ENCODE data around the gene NDUFA8.
"Not testable (repeated sequence)": the region's sequence is repeated elsewhere in the genome, so short reads cannot be mapped to it uniquely, and the experiment has no call there.

The NDUFA8 gene

GRCh38 chr9:122122468-122122867 is 37.1 kb downstream of the NDUFA8 start:
- DNase-seq (ENCODE audit: low read depth in 1 of 2, low spot score in 1 of 2): no peak

DNA sequence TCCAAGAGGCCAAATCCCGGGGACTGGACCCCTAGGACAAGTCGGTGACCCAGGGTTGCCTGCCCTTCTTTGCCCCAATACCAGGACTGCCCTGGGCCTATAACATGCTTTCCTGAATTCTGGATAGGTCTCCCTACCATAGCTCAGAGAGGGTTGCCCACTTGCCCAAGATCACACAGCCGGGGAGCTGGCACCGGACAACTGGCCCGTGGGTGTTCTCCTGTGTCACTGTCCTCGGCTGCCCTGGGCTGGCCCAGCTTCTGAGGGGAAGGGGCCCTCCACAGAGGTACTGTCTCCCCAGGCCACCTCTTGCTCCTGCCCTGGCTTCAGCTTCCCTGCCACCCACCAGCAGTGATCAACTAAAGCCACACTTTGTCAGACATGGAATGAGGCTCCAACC is 37.6 kb downstream of the NDUFA8 start:
- DNase-seq (ENCODE audit: low read depth in 1 of 2, low spot score in 1 of 2): no peak

DNA sequence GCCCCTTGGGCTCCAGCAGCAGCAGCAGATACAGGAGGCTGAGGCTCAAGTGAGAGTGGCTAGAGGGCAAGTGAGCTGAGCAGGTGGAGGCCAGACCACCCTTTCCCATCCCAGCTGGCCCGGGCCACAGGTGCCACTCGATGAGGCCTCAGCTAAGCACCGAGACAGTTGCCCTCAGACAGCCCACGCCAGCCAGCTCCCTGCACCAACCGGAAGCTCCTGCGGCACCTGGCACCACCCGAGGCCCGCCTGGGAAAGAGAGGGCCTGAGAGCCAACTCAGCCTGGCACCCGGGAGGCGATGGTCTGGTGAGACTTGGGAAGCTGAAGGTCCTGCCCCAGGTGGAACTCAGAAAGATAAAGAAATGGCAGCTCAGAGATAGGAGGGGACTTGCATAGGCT is 38.2 kb downstream of the NDUFA8 start:
- no peak for DNase-seq (ENCODE audit: low read depth in 1 of 2, low spot score in 1 of 2)

- no peak for DNase-seq (ENCODE audit: low read depth in 1 of 2, low spot score in 1 of 2)
Measured at GRCh38 chr9:122120316-122121071, 39.1 kb downstream of the NDUFA8 start.

- DNase-seq (ENCODE audit: low read depth in 1 of 2, low spot score in 1 of 2): no peak
Measured at GRCh38 chr9:122119721-122120120, 39.9 kb downstream of the NDUFA8 start.

DNA sequence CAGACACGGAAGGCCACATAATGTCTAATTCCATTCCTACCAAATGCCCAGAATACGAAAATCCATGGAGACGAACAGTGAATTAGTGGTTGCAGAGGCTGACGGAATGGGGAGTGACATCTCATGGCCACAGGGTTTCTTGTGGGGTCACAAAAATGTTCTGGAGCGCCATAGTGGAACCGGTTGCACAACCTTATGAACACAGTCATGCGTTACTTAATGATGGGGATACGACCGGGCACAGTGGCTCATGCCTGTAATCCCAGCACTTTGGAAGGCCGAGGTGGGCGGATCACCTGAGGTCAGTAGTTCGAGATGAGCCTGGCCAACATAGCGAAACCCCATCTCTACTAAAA is 40.4 kb downstream of the NDUFA8 start:
- no peak for DNase-seq (ENCODE audit: low read depth in 1 of 2, low spot score in 1 of 2)

DNA sequence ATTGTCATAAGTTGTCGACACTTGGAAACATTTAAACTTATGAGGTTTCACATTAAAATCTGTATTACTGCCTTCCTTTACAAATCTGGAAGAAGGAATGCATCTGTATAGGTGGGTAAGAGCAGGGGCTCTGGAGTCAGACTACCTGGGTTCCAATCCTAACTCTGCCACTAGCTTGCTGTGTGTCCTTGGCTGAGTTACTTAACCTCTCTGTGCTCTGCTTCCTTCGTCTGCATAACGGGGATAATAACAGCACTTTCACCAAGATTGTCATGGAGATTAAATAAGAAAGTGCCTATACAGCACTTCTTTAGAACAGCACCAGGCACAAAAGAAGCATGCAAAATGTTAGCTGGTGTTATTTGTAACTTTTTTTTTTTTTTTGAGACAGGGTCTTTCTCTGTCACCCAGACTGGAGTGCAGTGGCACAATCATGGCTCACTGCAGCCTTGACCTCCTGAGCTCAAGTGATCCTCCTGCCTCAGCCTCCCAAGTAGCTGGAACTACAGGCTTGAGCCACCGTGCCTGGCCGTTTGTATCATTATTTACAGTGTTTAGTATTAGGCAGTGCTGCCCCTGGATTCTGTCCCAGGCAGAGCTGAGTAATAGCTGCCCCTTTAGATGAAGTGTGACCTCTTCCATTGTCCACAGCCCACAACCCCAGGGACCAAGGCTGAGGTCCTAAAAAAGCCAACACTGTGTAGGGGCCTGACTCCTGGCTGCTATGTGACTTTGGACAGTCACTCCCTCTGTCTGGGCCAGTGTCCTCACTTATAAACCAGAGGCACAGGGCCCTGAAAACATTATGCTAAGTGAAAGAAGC is 41.0 kb downstream of the NDUFA8 start:
- no peak for DNase-seq (ENCODE audit: low read depth in 1 of 2, low spot score in 1 of 2)

DNA sequence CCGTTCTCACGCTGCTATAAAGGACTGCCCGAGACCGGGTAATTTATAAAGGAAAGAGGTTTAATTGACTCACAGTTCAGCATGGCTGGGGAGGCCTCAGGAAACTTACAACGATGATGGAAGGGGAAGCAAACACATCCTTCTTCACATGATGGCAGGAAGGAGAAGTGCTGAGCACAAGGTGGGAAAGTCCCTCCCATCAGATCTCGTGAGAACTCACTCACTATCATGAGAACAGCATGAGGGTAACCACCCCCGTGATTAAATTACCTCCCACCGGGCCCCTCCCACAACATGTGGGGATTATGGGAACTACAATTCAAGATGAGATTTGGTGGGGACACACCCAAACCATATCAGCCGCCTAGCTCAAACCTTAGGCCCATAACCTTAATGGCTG is 42.3 kb downstream of the NDUFA8 start:
- DNase-seq (ENCODE audit: low read depth in 1 of 2, low spot score in 1 of 2): not testable (repeated sequence)

DNA sequence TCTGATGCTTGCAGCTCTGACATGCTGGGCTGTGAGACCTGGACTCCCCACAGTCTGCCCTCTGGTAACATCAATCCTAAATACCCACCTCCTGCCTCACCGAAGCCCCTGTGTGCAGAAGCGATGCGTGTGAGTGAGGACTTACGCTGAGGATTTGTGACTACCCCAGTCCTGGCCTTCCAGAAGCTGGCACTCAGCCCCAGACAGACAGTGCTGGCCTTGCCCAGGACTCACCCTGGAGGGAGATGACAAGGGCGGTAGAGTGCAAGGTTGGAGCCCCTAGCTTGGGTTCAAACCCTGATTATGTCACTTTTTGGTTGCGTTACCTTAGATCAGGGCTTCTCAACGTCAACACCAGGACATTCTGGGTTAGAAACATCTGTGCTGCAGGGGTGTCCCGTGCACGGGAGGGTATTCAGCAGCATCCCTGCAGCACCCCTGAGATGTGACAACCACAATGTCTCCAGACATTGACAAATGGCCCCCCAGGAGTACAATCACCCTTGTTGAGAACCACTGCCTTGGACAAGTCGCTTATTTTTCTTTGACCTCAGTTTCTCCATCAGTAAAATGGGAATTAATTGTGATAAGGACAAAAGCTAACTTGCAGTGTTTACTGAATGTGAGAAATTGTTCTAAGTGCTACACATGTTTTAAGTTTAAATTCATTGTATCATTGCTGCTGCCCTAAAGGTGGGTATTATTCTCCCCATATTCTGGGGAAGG is 43.0 kb downstream of the NDUFA8 start:
- no peak for DNase-seq (ENCODE audit: low read depth in 1 of 2, low spot score in 1 of 2)

- no peak for DNase-seq (ENCODE audit: low read depth in 1 of 2, low spot score in 1 of 2)
Measured at GRCh38 chr9:122116040-122116439, 43.5 kb downstream of the NDUFA8 start.

DNA sequence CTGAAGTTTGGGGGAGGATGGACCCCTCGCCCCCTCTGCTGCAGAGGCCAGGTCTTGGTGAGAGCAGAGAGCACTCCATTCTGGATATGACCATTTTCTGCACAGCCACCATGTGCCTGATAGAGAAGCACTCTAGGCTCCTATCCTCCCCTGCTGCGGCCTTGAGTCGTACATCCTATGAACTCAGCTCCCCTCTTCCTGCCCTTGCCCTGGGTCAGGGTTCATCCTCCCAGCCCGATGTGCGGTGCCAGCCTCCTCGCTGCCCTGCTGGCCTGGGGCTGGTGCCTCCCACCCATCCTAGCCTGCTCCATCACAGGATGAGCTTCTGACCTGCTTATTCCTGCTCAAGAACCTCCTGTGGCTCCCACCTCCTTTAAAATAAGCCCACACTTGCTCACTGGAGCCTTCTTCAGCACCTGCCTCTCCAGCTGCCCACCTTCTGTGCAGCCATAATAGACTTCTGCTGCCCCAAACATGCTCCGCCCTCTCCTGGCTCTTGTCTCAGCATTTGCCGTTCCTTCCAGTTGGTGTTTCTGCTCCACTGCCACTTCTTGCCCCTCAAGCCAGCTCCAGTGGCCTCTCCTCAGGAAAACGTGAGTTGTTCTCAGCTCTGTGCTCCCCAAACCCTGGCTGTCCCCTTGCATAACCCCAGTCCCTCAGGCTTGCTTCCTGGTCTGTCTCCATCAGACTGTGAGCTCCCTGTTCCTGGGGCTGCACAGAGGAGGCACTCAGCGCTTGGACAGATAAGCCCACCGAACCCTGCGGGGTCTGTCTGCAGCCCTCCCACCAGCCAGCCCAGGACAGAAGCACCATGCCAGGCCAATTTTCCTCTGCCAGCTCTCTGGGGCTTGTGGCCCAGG is 44.2 kb downstream of the NDUFA8 start:
- DNase-seq (ENCODE audit: low read depth in 1 of 2, low spot score in 1 of 2): no peak

DNA sequence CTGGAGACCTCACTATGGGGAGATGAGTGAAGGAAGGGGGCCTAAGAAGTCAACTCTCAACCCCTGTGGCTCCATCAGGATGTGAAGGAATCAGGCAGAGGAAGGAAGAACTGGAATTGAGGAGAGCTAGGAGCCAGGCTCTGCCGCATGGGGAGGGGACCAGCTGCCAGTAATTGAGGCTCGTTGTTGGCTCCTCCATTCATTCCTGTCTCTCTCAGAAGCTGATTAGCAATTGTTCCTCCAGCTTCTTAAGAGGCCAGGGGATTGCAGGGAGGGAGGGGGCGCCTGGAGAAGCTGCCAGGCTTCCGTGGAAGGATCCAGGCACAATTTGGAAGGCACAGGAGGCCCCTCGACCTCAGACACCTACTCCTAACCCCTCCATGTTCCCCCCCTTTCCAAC is 46.0 kb downstream of the NDUFA8 start:
- no peak for DNase-seq (ENCODE audit: low read depth in 1 of 2, low spot score in 1 of 2)

DNA sequence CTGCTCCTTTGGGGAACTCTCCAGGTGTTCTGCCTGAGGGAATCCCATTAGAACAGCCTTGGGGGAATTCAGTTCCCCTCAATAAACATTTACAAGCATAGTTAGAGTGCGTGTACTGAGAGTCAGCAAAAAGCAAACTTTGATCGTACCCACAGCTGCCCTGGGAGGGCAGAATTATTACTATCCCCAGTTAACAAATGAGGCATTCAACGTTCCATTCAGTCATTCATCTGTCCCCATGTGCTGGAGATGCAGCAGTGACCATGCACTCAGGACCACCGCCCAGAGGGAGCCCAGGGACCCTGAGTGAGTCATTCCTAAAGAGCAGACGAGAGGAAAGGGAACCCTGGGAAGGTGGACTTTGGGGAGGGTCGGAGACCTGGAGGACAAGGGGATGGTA is 47.3 kb downstream of the NDUFA8 start:
- DNase-seq (ENCODE audit: low read depth in 1 of 2, low spot score in 1 of 2): no peak

DNA sequence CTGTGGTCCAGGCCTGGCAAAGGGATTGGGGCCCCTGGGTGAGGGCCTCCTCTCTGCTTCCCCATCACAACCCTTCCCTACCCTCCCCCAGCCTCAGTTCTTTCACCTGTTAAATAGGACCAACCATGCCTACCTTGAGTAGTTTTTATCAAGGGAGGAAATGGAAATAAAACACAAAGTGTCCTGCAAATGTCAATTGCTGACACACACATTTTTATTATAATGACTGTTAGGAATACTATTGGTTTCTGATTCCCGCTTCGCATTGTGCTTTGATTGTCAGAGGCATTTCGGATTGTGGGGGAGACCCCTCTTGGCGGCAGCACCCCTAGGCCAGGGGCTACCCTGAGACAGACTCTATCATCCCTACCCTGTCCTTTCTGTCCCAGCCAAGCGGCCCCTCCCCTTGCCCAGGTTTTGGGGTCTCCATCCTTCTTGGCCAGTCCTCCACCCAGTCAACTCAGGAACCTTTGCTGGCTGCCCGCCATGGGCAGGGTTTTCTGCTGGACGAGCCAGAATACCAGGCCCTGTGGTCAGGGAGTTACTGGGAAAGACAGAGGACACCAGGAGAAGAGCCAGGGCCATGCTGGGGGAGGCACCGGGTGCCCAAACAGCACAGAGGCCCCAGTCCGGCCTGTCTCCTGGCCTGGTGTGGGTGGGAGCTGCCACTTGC is 48.0 kb downstream of the NDUFA8 start:
- no peak for DNase-seq (ENCODE audit: low read depth in 1 of 2, low spot score in 1 of 2)

DNA sequence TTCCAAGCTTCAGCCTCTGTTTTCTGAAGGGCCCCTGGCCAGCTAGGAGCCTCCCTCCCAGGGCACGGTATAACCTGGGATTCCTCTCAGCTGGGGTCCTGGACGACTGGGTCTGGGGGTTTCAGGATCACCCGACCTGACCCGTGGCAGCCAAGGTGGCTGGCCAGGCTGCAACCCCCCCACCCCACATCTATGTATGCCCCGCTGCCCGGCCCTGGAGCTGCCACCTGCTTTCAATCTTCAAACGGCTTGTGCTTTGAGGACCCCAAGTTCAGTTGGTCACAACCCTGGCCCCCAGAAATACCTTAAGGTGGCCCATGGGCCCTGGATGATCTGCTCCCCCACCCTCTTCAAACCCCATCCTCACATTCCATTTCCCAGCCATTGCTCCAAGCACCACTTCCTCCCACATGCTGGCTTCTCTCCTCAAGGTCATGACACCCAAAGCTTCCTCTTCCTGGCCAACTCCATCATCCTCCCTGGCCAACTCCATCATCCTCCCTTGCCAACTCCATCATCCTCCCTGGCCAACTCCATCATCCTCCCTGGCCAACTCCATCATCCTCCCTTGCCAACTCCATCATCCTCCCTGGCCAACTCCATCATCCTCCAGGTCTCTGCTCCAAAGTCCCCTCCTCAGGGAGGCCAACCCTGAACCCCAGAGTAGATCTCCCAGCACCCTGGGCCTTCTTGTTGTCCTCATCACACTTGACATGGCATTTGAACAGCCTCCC is 49.3 kb downstream of the NDUFA8 start:
- no peak for DNase-seq (ENCODE audit: low read depth in 1 of 2, low spot score in 1 of 2)

- DNase-seq (ENCODE audit: low read depth in 1 of 2, low spot score in 1 of 2): no peak
Measured at GRCh38 chr9:122109035-122109813, 50.4 kb downstream of the NDUFA8 start.

GRCh38 chr9:122107291-122107805 is 52.2 kb downstream of the NDUFA8 start:
- no peak for DNase-seq (ENCODE audit: low read depth in 1 of 2, low spot score in 1 of 2)

GRCh38 chr9:122106576-122106975 is 53.0 kb downstream of the NDUFA8 start:
- no peak for DNase-seq (ENCODE audit: low read depth in 1 of 2, low spot score in 1 of 2)

DNA sequence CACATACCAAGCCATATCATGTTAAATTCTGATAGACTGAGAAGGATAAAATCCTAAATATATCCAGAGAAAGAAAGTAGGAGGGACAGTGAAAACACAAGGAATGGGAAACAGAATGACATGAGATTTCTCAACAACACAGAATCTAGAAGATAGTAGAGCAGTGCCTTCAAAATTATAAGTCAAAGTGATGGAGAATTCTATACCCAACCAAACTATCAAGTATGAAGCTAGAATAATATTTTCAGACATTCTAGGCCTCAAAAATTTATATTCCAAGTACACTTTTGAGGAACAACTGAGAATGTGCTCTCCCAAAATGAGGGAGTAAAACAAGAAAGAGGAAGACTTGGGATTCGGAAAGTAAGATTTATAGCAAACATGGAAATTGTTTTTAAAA is 55.6 kb downstream of the NDUFA8 start:
- no peak for DNase-seq (ENCODE audit: low read depth in 1 of 2, low spot score in 1 of 2)
